HG03280 (cell line): Measurements from ENCODE around the gene AP3B1.
"Not testable (repeated sequence)": the region's sequence is repeated elsewhere in the genome, so short reads cannot be mapped to it uniquely, and the experiment has no call there.

Source experiments
- ATAC-seq: cut with Tn5 transposase; IDR thresholded peaks from one replicate; pipeline ENCODE4 v1.9.1; 2021; ENCODE audit warnings: mild to moderate bottlenecking, moderate library complexity; ENCODE audit not compliant: unreplicated experiment

AP3B1 gene

GRCh38 chr5:78245136-78245535 is 49.4 kb downstream of the AP3B1 start:
- no peak for ATAC-seq

- no peak for ATAC-seq
Measured at GRCh38 chr5:78243639-78244038, 50.9 kb downstream of the AP3B1 start.

DNA sequence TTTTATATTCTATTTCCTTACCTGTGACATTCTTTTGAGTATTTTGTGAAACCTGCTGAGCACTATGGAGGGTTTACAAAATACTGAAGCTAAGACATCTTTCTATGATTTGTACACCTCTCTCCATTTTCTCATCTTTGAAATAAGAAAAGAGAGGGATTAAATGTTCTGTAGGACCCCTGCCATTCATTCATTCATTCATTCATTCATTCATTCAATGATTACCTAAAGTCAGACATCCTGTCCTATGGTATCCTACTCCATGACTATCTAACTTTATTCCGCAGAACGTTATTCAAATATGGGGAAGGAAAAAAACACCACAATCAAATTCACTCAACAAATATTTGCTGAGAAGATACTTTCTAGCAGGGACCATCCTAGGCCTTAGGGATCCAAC is 51.4 kb downstream of the AP3B1 start:
- ATAC-seq: no peak

- ATAC-seq: no peak
Measured at GRCh38 chr5:78242001-78242400, 52.5 kb downstream of the AP3B1 start.

DNA sequence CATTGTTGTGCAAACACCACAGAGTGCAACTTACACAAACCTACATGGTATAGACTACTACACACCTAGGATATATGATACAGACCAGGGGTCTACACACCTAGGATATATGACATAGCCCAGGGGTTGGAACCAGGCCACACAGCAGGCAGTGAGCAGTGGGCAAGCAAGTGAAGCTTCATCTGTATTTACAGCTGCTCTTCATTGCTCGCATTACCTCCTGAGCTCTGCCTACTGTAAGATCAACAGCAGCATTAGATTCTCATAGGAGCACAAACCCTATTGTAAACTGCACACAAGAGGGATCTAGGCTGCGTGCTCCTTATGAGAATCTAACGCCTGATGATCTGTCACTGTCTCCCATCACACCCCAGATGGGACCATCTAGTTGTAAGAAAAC is 56.6 kb downstream of the AP3B1 start:
- no peak for ATAC-seq

GRCh38 chr5:78236046-78236445 is 58.5 kb downstream of the AP3B1 start:
- ATAC-seq: no peak

DNA sequence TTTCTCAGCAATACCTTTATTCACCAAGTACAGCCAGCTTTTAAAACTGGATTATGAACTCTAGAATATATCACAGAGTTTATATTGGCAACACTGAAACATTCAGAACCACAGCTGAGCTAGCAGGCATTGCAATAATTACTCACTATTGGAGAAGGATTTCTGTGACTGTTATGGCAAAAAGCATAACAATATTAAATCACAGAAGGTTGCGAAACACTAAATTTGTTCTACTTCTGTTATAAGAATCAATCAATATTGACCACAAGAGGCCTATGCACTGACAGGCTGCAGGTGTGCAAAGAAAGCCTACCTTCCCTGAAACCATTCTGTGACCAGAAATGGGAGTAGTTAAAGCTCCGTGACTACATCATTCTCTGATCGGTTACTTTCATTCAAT is 59.2 kb downstream of the AP3B1 start:
- no peak for ATAC-seq

GRCh38 chr5:78234804-78235203 is 59.7 kb downstream of the AP3B1 start:
- ATAC-seq: no peak

DNA sequence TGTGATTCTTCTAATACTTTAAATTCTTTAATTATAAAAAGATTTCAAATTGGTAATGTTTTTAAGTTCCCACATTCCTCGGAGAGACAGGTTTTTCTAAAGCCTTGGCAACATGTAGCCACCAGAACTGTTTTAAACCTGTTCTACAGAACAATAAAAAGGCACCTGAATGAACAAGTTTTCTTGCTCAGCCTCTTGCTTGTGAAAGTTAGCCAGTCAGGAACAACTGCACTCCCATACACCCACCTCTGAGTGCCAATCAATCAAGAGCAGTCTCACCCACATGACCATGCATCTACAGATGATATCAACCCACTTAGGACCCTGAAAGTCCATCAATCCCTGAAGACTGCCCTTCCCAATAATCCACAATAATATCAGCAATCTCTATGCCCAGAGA is 62.3 kb downstream of the AP3B1 start:
- ATAC-seq: no peak

- ATAC-seq: no peak
Measured at GRCh38 chr5:78224358-78224757, 70.1 kb downstream of the AP3B1 start.

DNA sequence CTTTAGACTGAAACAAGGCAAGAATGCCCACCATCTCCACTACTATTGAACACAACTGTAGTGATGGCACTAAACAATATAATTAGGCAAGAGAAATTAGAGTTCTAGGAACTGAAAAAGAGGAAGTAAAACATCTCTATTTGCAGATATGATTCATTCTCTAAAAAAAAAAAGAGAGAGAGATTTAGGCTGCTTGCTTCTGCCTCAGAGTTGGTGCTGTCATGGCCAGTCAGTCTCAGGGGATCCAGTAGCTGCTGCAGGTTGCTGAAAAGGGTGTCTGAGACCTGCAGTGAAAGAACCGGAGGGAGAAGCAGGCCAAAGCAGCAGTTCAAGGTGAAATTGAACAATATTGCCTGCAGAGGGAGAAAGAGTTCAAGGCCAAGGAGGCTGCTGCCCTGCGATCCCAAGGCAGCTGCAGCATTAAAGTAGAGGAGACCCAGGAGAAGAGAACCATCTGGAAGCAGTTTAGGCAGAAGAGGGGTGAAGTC is 72.5 kb downstream of the AP3B1 start:
- peak; percentile 100 for ATAC-seq

GRCh38 chr5:78221467-78221866 is 73.0 kb downstream of the AP3B1 start:
- no peak for ATAC-seq

- no peak for ATAC-seq
Measured at GRCh38 chr5:78215972-78216371, 78.5 kb downstream of the AP3B1 start.

DNA sequence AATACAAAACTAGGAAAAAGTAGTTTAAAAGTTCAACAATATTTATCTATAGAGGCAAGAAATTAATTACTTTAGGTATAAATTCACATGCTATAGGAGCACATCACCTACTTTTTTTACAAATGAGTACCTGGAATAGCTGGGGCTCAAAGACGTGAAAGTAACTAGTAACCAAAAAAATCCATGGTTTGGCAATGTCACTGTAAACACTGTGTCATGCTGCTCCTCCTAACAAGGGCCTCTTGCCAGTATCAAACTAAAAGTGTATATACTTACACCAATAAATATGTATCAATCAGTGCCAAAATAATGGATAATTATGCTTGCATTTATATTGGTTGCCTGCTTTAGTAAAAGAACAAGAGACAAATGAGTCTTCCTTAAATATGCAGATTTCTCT is 78.9 kb downstream of the AP3B1 start:
- ATAC-seq: no peak

- ATAC-seq: no peak
Measured at GRCh38 chr5:78213799-78214198, 80.7 kb downstream of the AP3B1 start.

DNA sequence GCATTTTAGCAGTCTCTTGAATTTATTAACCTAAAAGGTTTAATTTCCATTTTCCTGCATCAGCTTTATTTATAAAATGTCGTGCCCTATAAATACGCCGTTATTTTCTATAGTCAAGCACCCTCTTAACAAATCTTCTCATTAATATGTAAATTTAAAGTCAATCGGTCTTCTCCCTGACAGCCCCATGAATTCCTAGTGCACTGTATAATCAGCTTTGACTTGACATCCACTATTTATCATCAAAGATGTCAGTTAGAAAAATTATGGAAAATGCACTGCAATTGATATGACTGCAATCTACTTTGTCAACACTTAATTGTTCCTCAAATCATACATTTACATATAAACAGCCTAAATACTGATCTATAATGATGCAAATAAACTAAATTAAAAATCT is 83.4 kb downstream of the AP3B1 start:
- no peak for ATAC-seq

DNA sequence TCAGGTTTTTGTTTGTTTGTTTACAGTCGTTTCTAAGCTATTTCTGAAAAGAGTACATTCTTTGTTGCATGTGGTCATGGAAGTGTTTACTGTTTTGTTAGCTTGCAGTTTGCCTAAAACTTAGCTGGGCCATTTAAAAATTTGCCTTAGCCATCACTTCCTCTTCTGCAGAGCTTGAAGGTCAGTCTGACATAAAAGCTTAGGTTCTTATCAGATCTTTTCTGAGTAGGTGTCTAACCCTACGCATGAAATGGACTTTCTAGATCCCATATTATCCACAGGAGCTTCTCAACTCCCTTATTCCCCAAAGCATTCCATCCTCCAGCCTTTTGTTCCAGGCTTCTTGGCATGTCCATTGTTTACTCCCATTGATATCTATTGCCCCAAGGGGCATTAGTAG is 90.3 kb downstream of the AP3B1 start:
- ATAC-seq: no peak

DNA sequence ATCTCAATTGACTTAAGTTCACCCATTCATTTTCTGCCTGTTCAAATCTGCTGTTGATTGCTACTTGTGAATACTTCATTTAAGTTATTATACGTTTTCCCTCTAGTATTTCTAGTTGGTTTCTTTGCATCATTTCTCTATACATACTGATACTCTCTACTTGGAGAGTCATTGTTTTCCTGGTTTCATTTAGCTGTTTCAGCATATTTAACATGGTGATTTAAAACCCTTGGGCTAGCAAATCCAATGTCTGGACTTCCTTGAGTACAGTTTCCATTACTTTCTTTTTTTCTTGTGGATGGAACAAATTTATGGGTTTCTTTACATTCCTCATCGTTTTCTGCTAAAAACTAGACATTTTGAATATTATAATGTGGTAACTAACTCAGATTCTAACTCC is 90.7 kb downstream of the AP3B1 start:
- no peak for ATAC-seq

- no peak for ATAC-seq
Measured at GRCh38 chr5:78190402-78190801, 104.1 kb downstream of the AP3B1 start.

GRCh38 chr5:78188681-78189080 is 105.8 kb downstream of the AP3B1 start:
- not testable (repeated sequence) for ATAC-seq

- no peak for ATAC-seq
Measured at GRCh38 chr5:78187172-78187571, 107.3 kb downstream of the AP3B1 start.

DNA sequence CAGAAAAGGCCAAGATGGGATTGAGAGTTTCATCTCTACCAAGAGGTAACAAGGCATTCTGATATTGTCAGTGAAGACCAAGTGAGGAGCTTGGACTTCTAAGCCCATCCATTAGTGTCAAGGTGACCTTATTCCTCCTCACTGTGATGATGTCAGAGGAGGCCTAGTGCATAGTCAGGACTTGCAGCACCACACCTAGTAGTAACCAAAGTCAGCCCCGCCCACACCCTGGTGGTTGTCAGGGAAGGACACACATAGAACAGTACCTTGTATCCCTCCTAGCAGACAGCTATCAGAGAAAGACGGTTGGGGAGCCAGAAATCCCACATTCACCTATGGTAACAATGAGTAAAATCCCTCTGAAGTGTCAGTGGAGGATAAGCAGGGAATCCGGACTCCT is 111.7 kb downstream of the AP3B1 start:
- no peak for ATAC-seq

- no peak for ATAC-seq
Measured at GRCh38 chr5:78178356-78178755, 116.1 kb downstream of the AP3B1 start.

DNA sequence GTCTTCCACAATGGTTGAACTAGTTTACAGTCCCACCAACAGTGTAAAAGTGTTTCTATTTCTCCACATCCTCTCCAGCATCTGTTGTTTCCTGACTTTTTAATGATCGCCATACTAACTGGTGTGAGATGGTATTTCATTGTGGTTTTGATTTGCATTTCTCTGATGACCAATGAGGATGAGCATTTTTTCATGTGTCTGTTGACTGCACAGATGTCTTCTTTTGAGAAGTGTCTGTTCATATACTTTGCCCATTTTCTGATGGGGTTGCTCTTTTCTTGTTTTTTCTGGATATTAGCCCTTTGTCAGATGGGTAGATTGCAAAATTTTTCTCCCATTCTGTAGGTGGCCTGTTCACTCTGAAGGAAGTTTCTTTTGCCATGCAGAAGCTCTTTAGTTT is 124.2 kb downstream of the AP3B1 start:
- ATAC-seq: not testable (repeated sequence)
